Measurements from ENCODE around the gene GEMIN5.

GEMIN5 gene

DNA sequence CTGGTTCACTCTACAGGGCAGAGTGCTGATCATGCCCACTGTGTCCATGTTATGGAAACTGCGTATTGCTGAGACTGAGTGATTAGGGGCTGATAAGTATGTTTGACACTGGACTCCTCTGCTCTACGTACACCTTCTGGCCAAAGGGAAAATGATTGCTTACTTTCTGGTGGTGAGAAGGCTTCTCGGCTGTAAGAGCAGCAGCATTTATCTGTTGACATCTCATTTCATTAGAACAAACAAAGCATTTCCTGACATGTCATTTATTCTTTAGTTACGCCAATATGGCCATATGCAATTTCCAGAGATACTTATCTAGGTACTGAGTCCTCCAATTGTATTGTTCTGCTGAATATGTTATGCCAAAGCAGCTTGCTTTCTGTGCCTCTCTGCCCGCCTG is 93.2 kb downstream of the GEMIN5 start:
- TF ChIP-seq, protein P1, sequence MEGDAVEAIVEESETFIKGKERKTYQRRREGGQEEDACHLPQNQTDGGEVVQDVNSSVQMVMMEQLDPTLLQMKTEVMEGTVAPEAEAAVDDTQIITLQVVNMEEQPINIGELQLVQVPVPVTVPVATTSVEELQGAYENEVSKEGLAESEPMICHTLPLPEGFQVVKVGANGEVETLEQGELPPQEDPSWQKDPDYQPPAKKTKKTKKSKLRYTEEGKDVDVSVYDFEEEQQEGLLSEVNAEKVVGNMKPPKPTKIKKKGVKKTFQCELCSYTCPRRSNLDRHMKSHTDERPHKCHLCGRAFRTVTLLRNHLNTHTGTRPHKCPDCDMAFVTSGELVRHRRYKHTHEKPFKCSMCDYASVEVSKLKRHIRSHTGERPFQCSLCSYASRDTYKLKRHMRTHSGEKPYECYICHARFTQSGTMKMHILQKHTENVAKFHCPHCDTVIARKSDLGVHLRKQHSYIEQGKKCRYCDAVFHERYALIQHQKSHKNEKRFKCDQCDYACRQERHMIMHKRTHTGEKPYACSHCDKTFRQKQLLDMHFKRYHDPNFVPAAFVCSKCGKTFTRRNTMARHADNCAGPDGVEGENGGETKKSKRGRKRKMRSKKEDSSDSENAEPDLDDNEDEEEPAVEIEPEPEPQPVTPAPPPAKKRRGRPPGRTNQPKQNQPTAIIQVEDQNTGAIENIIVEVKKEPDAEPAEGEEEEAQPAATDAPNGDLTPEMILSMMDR (IDR thresholded peaks at IDR 0.05; ENCODE audit: insufficient read depth, low read length) = no peak
- TF ChIP-seq GABPA (IDR thresholded peaks at IDR 0.05; ENCODE audit: low read depth) (no peak), POLR2AphosphoS5 (IDR thresholded peaks at IDR 0.05; ENCODE audit: low read depth) (no peak), SPI1 (IDR thresholded peaks at IDR 0.05; ENCODE audit: borderline replicate concordance, low read depth) (no peak)
- TF ChIP-seq, protein P2, sequence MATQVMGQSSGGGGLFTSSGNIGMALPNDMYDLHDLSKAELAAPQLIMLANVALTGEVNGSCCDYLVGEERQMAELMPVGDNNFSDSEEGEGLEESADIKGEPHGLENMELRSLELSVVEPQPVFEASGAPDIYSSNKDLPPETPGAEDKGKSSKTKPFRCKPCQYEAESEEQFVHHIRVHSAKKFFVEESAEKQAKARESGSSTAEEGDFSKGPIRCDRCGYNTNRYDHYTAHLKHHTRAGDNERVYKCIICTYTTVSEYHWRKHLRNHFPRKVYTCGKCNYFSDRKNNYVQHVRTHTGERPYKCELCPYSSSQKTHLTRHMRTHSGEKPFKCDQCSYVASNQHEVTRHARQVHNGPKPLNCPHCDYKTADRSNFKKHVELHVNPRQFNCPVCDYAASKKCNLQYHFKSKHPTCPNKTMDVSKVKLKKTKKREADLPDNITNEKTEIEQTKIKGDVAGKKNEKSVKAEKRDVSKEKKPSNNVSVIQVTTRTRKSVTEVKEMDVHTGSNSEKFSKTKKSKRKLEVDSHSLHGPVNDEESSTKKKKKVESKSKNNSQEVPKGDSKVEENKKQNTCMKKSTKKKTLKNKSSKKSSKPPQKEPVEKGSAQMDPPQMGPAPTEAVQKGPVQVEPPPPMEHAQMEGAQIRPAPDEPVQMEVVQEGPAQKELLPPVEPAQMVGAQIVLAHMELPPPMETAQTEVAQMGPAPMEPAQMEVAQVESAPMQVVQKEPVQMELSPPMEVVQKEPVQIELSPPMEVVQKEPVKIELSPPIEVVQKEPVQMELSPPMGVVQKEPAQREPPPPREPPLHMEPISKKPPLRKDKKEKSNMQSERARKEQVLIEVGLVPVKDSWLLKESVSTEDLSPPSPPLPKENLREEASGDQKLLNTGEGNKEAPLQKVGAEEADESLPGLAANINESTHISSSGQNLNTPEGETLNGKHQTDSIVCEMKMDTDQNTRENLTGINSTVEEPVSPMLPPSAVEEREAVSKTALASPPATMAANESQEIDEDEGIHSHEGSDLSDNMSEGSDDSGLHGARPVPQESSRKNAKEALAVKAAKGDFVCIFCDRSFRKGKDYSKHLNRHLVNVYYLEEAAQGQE (IDR thresholded peaks at IDR 0.05; ENCODE audit: insufficient replicate concordance, low read depth) = no peak
- H3K27ac ChIP-seq (replicated peaks) = no peak overlapping the region
- no peak for DNase-seq (ENCODE audit: low read depth in 1 of 2, low spot score in 1 of 2)
- H3K4me3 ChIP-seq (replicated peaks; ENCODE audit: insufficient read depth, low read length) = no peak overlapping the region
- H3K27me3 ChIP-seq (ENCODE audit: insufficient read depth, poor library complexity, severe bottlenecking) = no peaks in the 10 kb centered on the region

DNA sequence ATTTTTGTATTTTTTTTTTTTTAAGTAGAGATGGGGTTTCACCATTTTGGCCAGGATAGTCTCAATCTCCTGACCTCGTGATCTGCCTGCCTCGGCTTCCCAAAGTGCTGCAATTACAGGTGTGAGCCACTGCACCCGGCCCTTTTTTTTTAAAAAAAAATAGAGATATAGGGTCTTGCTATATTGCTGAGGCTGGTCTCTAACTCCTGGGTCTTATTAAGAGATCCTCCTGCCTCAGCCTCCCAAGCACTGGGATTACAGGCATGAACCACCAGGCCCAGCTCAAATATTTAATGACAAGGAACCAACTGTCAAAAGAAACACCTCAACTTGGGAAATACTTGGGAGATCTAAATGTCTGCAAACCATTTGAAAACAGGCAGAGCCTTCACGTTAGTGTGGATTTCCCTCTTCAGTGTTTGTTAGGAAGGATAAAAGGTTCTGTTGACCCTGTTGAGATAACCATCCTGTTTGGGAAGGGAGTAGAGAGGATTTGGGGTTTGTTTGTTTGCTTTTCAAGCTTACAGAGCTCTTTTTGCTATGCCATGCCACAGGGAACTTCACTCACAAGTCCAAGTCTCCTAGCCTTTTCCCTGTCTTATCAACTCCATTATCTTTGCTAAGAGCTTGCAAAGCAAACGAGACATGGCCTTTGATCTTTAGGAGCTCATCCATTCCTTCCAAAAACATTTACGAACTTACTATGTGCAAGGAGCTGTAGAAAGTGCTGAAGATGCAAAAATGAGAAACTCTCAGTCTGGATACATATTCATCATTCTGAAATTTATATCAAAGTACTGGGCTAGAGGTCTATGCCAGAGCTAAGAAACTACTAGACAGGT is 95.1 kb downstream of the GEMIN5 start:
- H3K27me3 ChIP-seq (ENCODE audit: insufficient read depth, poor library complexity, severe bottlenecking) = no peaks in the 10 kb centered on the region
- DNase-seq (ENCODE audit: low read depth in 1 of 2, low spot score in 1 of 2) = no peak
- TF ChIP-seq POLR2AphosphoS5 (IDR thresholded peaks at IDR 0.05; ENCODE audit: low read depth) = no peak
- TF ChIP-seq, protein P2 (IDR thresholded peaks at IDR 0.05; ENCODE audit: insufficient replicate concordance, low read depth) = no peak
- TF ChIP-seq, protein P1 (IDR thresholded peaks at IDR 0.05; ENCODE audit: insufficient read depth, low read length) = no peak
- no peak for TF ChIP-seq GABPA (IDR thresholded peaks at IDR 0.05; ENCODE audit: low read depth)
- TF ChIP-seq SPI1 (IDR thresholded peaks at IDR 0.05; ENCODE audit: borderline replicate concordance, low read depth) = no peak
- no peak overlapping the region for H3K27ac ChIP-seq (replicated peaks)
- no peak overlapping the region for H3K4me3 ChIP-seq (replicated peaks; ENCODE audit: insufficient read depth, low read length)

DNA sequence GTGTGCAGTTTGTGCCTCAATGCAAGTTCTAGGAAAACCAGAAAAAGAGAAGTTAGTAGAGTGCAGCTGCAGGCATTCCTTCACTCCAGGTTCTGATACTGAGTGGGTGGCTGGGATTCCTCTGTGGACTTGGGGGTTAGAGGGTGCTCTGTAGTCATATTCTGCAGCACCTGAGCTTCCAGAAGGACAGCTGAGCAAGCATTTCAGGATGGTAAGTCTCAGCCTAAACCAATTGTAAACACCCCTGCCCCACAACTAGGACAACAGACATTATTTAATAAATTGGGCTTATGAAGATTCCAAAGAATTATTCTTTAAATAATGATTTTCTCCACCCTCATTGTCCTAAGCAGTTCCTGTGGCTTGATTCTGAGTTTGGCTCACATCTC is 96.7 kb downstream of the GEMIN5 start:
- H3K27me3 ChIP-seq (ENCODE audit: insufficient read depth, poor library complexity, severe bottlenecking) = no peaks in the 10 kb centered on the region
- no peak overlapping the region for H3K4me3 ChIP-seq (replicated peaks; ENCODE audit: insufficient read depth, low read length)
- H3K27ac ChIP-seq (replicated peaks) = no peak overlapping the region
- TF ChIP-seq SPI1 (IDR thresholded peaks at IDR 0.05; ENCODE audit: borderline replicate concordance, low read depth) (no peak), GABPA (IDR thresholded peaks at IDR 0.05; ENCODE audit: low read depth) (no peak), POLR2AphosphoS5 (IDR thresholded peaks at IDR 0.05; ENCODE audit: low read depth) (no peak)
- TF ChIP-seq, protein P2 (IDR thresholded peaks at IDR 0.05; ENCODE audit: insufficient replicate concordance, low read depth) = no peak
- TF ChIP-seq, protein P1 (IDR thresholded peaks at IDR 0.05; ENCODE audit: insufficient read depth, low read length) = no peak
- DNase-seq (ENCODE audit: low read depth in 1 of 2, low spot score in 1 of 2) = no peak

All from HL-60 (cell line).